OCI-LY1 (cell line): ENCODE data around the gene COPE.

Source experiments
- H2AFZ ChIP-seq: fragments of 200-600 bp; sonication (generic), shearing (Covaris generic); 2 replicates; pipeline ENCODE4 v1.6.0; 2014; ENCODE audit warnings: antibody characterized with exemption, mild to moderate bottlenecking, low read length
- H3F3A ChIP-seq: fragments of 200-600 bp; sonication (generic), shearing (Covaris generic); 2 replicates; pipeline ENCODE4 v1.6.0; 2014; ENCODE audit warnings: mild to moderate bottlenecking, antibody characterized with exemption, low read length, moderate library complexity; ENCODE audit not compliant: insufficient read depth
- H3K27ac ChIP-seq: fragments of 200-600 bp; sonication (generic); 2 replicates; pipeline ENCODE4 v1.5.1; 2014; ENCODE audit warnings: low read length, mixed run types, mild to moderate bottlenecking, low read depth; ENCODE audit not compliant: poor library complexity, severe bottlenecking
- H3K27me3 ChIP-seq: fragments of 200-600 bp; sonication (generic); 2 replicates; pipeline ENCODE4 v1.6.0; 2014; ENCODE audit warnings: antibody characterized with exemption, mild to moderate bottlenecking, low read length, moderate library complexity; ENCODE audit not compliant: insufficient read depth
- H3K36me3 ChIP-seq: fragments of 200-600 bp; sonication (generic); 2 replicates; pipeline ENCODE4 v1.6.1; 2014; ENCODE audit warnings: mild to moderate bottlenecking, antibody characterized with exemption, low read length, moderate library complexity, mixed read lengths; ENCODE audit not compliant: insufficient read depth
- H3K4me1 ChIP-seq: fragments of 200-600 bp; sonication (generic); 2 replicates; pipeline ENCODE4 v1.5.1; 2014; ENCODE audit warnings: mild to moderate bottlenecking, low read length, moderate library complexity; ENCODE audit not compliant: insufficient read depth, severe bottlenecking
- H3K4me2 ChIP-seq: fragments of 200-600 bp; sonication (generic), shearing (Covaris generic); 2 replicates; pipeline ENCODE4 v1.6.1; 2014; ENCODE audit warnings: low read length
- H3K4me3 ChIP-seq: fragments of 200-600 bp; sonication (generic); 2 replicates; pipeline ENCODE4 v1.5.1; 2014; ENCODE audit warnings: low read length, low read depth, mild to moderate bottlenecking, mixed read lengths; ENCODE audit not compliant: poor library complexity, severe bottlenecking
- H3K79me2 ChIP-seq: fragments of 200-600 bp; shearing (Covaris generic); 2 replicates; pipeline ENCODE4 v1.6.1; 2016; ENCODE audit warnings: mixed run types, low read length, mixed read lengths; ENCODE audit not compliant: insufficient read depth
- H3K9ac ChIP-seq: fragments of 200-600 bp; sonication (generic), shearing (Covaris generic); 2 replicates; pipeline ENCODE4 v1.6.1; 2014; ENCODE audit warnings: mild to moderate bottlenecking, low read length, mixed read lengths
- H3K9me2 ChIP-seq: fragments of 200-600 bp; sonication (generic), shearing (Covaris generic); 2 replicates; pipeline ENCODE4 v1.6.1; 2014; ENCODE audit warnings: low read depth, mild to moderate bottlenecking, low read length, mixed read lengths
- H3K9me3 ChIP-seq: fragments of 200-600 bp; shearing (Covaris generic); 2 replicates; pipeline ENCODE4 v1.6.1; 2014; ENCODE audit warnings: low read length, mixed read lengths
- H4K20me1 ChIP-seq: fragments of 200-600 bp; sonication (generic), shearing (Covaris generic); 2 replicates; pipeline ENCODE4 v1.6.0; 2016; ENCODE audit warnings: mild to moderate bottlenecking, low read length; ENCODE audit not compliant: insufficient read depth
- CTCF ChIP-seq: fragments of 200-600 bp; sonication (generic), shearing (Covaris generic); IDR thresholded peaks from 2 replicates; pipeline ENCODE4 v1.5.1; 2017; ENCODE audit warnings: mild to moderate bottlenecking, antibody characterized with exemption, low read length, moderate library complexity, mixed read lengths
- EZH2 ChIP-seq: fragments of 200-600 bp; sonication (generic), shearing (Covaris generic); IDR thresholded peaks from 2 replicates; pipeline ENCODE4 v1.8.0; 2017; ENCODE audit warnings: borderline replicate concordance, mixed run types, mild to moderate bottlenecking, antibody characterized with exemption, low read length, moderate library complexity, mixed read lengths

COPE gene

GRCh38 chr19:18859676-18860301 is 59.4 kb downstream of the COPE start:
- no peak overlapping the region for H3K27ac ChIP-seq
- no peaks in the 10 kb centered on the region for H3K27me3 ChIP-seq
- H3K9ac ChIP-seq, result no peak overlapping the region
- H3F3A ChIP-seq, result no peaks in the 10 kb centered on the region
- no peaks in the 10 kb centered on the region for H3K4me1 ChIP-seq
- no peak overlapping the region for H3K4me2 ChIP-seq
- peaks cover 99% of the 10 kb centered on the region for H3K36me3 ChIP-seq
- no peak for TF ChIP-seq CTCF
- no peak for TF ChIP-seq EZH2
- no peaks in the 10 kb centered on the region for H3K79me2 ChIP-seq
- H3K9me3 ChIP-seq, result no peaks in the 10 kb centered on the region
- no peak overlapping the region for H3K4me3 ChIP-seq
- H4K20me1 ChIP-seq, result no peaks in the 10 kb centered on the region
- no peaks in the 10 kb centered on the region for H3K9me2 ChIP-seq
- H2AFZ ChIP-seq, result no peak overlapping the region

GRCh38 chr19:18858906-18859646 is 60.1 kb downstream of the COPE start:
- no peaks in the 10 kb centered on the region for H3K9me2 ChIP-seq
- H3K27me3 ChIP-seq, result no peaks in the 10 kb centered on the region
- TF ChIP-seq CTCF (no peak), EZH2 (no peak)
- H3K36me3 ChIP-seq, result peaks cover 100% of the 10 kb centered on the region
- no peak overlapping the region for H3K4me3 ChIP-seq
- H3K9me3 ChIP-seq, result no peaks in the 10 kb centered on the region
- H3K4me1 ChIP-seq, result no peaks in the 10 kb centered on the region
- H3K27ac ChIP-seq, result no peak overlapping the region
- no peak overlapping the region for H3K9ac ChIP-seq
- H3F3A ChIP-seq, result no peaks in the 10 kb centered on the region
- H2AFZ ChIP-seq, result no peak overlapping the region
- H3K4me2 ChIP-seq, result no peak overlapping the region
- H4K20me1 ChIP-seq, result no peaks in the 10 kb centered on the region
- no peaks in the 10 kb centered on the region for H3K79me2 ChIP-seq

- TF ChIP-seq CTCF, result no peak
Measured at GRCh38 chr19:18857223-18857622, 62.0 kb downstream of the COPE start.

More at GRCh38 chr19:18857223-18857622, 62.0 kb downstream of the COPE start:
- Histone ChIP-seq H3K4me2 (no peak overlapping the region), H3K36me3 (peaks cover 99% of the 10 kb centered on the region), H3K9me3 (no peaks in the 10 kb centered on the region), H3K27me3 (no peaks in the 10 kb centered on the region), H3F3A (no peaks in the 10 kb centered on the region), H3K9ac (no peak overlapping the region), H3K4me3 (no peak overlapping the region), H4K20me1 (no peaks in the 10 kb centered on the region), H3K79me2 (no peaks in the 10 kb centered on the region), H3K4me1 (no peaks in the 10 kb centered on the region), H3K27ac (no peak overlapping the region), H2AFZ (no peak overlapping the region), H3K9me2 (no peaks in the 10 kb centered on the region)
